ENCODE data around the gene AVP. TPM values are rescaled to one million over a fixed set of nuclear protein-coding genes. Genes with fewer than 3 reads are reported as not detected.
A peak's percentile ranks its signal among the peaks of the same experiment; 100 is the strongest.

AVP gene
- polyA plus RNA-seq, 1 donor (not counting 4 experiments of a cell fraction or from before 2014, with no cell fraction given), result not detected

DNA sequence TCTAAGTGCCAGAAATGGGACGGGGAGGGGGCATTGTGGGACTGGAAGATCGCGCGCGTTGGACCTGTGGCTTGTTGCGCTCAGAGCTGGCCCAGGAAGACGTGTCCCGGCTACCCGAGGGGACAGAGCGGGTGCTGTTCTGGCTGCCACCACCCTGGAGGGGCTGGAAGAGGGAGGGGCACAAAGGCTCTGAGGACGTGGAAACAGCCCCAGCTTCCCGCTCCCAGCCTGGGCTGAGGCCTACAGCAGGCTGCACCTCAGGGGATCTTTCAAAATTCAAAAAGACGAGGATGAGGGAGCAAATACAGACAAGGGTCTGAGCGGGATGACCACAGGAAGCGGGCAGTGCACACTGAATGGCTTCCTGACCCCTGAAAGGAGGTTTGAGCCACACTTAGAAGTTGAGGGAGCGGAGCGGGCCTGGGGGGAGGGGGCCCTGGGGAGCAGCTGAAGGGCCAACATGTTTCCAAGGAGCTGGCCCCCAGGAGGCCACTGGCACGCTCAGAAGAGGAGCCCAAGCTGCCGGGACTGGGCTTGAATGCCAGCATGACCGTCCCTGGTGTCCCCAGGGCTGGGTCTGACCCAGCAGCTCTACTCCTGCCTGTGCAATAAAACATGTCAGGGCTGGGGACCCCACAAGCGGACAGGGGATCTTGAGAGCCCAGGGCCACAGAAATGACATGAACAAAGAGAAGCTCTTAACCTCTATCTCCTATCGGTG, 11.8 kb downstream of the AVP start:
- no peak for TF ChIP-seq CTCF (optimal IDR thresholded peaks at IDR 0.05 in 1 of 3, IDR thresholded peaks at IDR 0.05 in 1 of 3, conservative IDR thresholded peaks at IDR 0.05 in 1 of 3; ENCODE audit: extremely low read depth in 1 of 3, insufficient read depth in 2 of 3, low read length in 3 of 3)
- peak; percentile 24 for TF ChIP-seq EZH2 (IDR thresholded peaks at IDR 0.05; ENCODE audit: low read length)
- DNase-seq (ENCODE audit: low read depth, low spot score) (no peak), FAIRE-seq (no peak)
- no peaks in the 10 kb centered on the region for H3K79me2 ChIP-seq (ENCODE audit: control insufficient read depth, insufficient read depth, low read length)
- no peaks in the 10 kb centered on the region for H3K4me1 ChIP-seq (ENCODE audit: control insufficient read depth, extremely low read depth, insufficient read depth, low read length)
- peaks cover 25% of the 10 kb centered on the region for H3K27me3 ChIP-seq (ENCODE audit: control insufficient read depth, extremely low read depth, insufficient read depth, low read length)
- H3K4me2 ChIP-seq (ENCODE audit: control insufficient read depth, extremely low read depth, insufficient read depth, low read depth, low read length), result peak overlapping the region; percentile 10
- H3K27ac ChIP-seq (ENCODE audit: control insufficient read depth, insufficient read depth, low read length), result no peak overlapping the region
- H3K4me3 ChIP-seq (ENCODE audit: control insufficient read depth in 2 of 3, extremely low read depth in 1 of 3, insufficient read depth in 2 of 3, low read depth in 1 of 3, low read length in 3 of 3), result no peak overlapping the region
- no peaks in the 10 kb centered on the region for H3K36me3 ChIP-seq (ENCODE audit: control insufficient read depth in 2 of 2, extremely low read depth in 1 of 2, insufficient read depth in 2 of 2, low read length in 2 of 2)
- H3K9me1 ChIP-seq (ENCODE audit: control insufficient read depth, extremely low read depth, insufficient read depth, low read length), result no peaks in the 10 kb centered on the region
- no peaks in the 10 kb centered on the region for H4K20me1 ChIP-seq (ENCODE audit: control insufficient read depth, extremely low read depth, insufficient read depth, low read length)
- dilution Hi-C loops (cut with MboI; ENCODE audit: extremely low pct_ligation_motif_present, low sequenced_read_pairs), result no loop called here
- H2AFZ ChIP-seq (ENCODE audit: control insufficient read depth, low read length), result no peak overlapping the region
- no peak overlapping the region for H3K9ac ChIP-seq (ENCODE audit: control insufficient read depth, extremely low read depth, insufficient read depth, low read length)
- H3K9me3 ChIP-seq (ENCODE audit: control insufficient read depth, low read depth, low read length), result no peaks in the 10 kb centered on the region

DNA sequence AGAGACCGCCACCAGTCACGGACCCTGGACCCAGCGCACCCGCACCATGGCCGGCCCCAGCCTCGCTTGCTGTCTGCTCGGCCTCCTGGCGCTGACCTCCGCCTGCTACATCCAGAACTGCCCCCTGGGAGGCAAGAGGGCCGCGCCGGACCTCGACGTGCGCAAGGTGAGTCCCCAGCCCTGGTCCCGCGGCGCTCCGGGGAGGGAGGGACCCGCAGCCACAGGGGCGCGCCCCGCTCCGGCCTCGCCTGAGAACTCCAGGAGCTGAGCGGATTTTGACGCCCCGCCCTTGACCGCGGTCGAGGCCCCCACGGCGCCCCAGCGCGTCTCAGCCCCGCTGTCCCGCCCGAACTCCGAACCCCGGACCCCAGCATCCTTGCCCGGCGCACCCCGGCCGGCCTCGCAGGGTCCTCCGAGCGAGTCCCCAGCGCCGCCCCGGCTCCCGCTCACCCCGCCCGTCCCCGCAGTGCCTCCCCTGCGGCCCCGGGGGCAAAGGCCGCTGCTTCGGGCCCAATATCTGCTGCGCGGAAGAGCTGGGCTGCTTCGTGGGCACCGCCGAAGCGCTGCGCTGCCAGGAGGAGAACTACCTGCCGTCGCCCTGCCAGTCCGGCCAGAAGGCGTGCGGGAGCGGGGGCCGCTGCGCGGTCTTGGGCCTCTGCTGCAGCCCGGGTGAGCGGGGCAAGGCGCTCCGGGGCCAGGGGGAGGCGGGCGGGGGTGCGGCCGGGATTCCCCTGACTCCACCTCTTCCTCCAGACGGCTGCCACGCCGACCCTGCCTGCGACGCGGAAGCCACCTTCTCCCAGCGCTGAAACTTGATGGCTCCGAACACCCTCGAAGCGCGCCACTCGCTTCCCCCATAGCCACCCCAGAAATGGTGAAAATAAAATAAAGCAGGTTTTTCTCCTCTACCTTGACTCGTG, 12.7 kb downstream of the AVP start, which contains the start of gene OXT:
Gene OXT, plus strand, starts transcription at position 11 of the 920 bp plus-strand sequence. Its CDS starts 36 bp downstream, at position 47.
- Histone ChIP-seq H3K4me1 (ENCODE audit: control insufficient read depth, extremely low read depth, insufficient read depth, low read length) (no peaks in the 10 kb centered on the region), H3K79me2 (ENCODE audit: control insufficient read depth, insufficient read depth, low read length) (no peaks in the 10 kb centered on the region), H3K36me3 (ENCODE audit: control insufficient read depth in 2 of 2, extremely low read depth in 1 of 2, insufficient read depth in 2 of 2, low read length in 2 of 2) (no peaks in the 10 kb centered on the region), H3K27ac (ENCODE audit: control insufficient read depth, insufficient read depth, low read length) (no peak within 1 kb of the TSS), H2AFZ (ENCODE audit: control insufficient read depth, low read length) (no peak within 1 kb of the TSS), H3K9ac (ENCODE audit: control insufficient read depth, extremely low read depth, insufficient read depth, low read length) (no peak within 1 kb of the TSS), H3K4me2 (ENCODE audit: control insufficient read depth, extremely low read depth, insufficient read depth, low read depth, low read length) (peak within 1 kb of the TSS; percentile 10), H3K4me3 (ENCODE audit: control insufficient read depth in 2 of 3, extremely low read depth in 1 of 3, insufficient read depth in 2 of 3, low read depth in 1 of 3, low read length in 3 of 3) (peak within 1 kb of the TSS in 1 of 3 experiments; percentile 7), H3K27me3 (ENCODE audit: control insufficient read depth, extremely low read depth, insufficient read depth, low read length) (peaks cover 25% of the 10 kb centered on the region), H3K9me1 (ENCODE audit: control insufficient read depth, extremely low read depth, insufficient read depth, low read length) (no peaks in the 10 kb centered on the region), H4K20me1 (ENCODE audit: control insufficient read depth, extremely low read depth, insufficient read depth, low read length) (no peaks in the 10 kb centered on the region), H3K9me3 (ENCODE audit: control insufficient read depth, low read depth, low read length) (no peaks in the 10 kb centered on the region)
- TF ChIP-seq EZH2 (IDR thresholded peaks at IDR 0.05; ENCODE audit: low read length) (peak; percentile 77), CTCF (optimal IDR thresholded peaks at IDR 0.05 in 1 of 3, IDR thresholded peaks at IDR 0.05 in 1 of 3, conservative IDR thresholded peaks at IDR 0.05 in 1 of 3; ENCODE audit: extremely low read depth in 1 of 3, insufficient read depth in 2 of 3, low read length in 3 of 3) (no peak)
- FAIRE-seq, result no peak
- dilution Hi-C loops (cut with MboI; ENCODE audit: extremely low pct_ligation_motif_present, low sequenced_read_pairs), result no loop called here
- no peak for DNase-seq (ENCODE audit: low read depth, low spot score)

Data from keratinocyte (primary cell).